BJ (cell line): ENCODE results near the gene LRRC19. TPM values are rescaled to one million over a fixed set of nuclear protein-coding genes. Genes with fewer than 3 reads are reported as not detected.

Experiments
- CTCF ChIA-PET: fragments of 350-600 bp; formaldehyde crosslinking; extraction: SDS; loops from one replicate; lab custom pipeline; 2021; ENCODE audit warnings: antibody characterized with exemption, inconsistent platforms; lab: Yijun Ruan, JAX
- POLR2A ChIA-PET: fragments of 300-600 bp; sonication (Branson Sonifier 250); formaldehyde crosslinking; extraction: SDS; loops from one replicate; lab custom pipeline; 2021; ENCODE audit warnings: antibody characterized with exemption; lab: Charles Lee
- DNase-seq: peaks from one replicate; pipeline ENCODE4 v3.0.0-alpha.2; 2011; ENCODE audit warnings: low read depth
- H3K27me3 ChIP-seq: 2 replicates; pipeline ENCODE4 v1.6.0; 2011; ENCODE audit warnings: low read length; ENCODE audit not compliant: control insufficient read depth, insufficient read depth
- H3K36me3 ChIP-seq: 2 replicates; pipeline ENCODE4 v1.5.1; 2011; ENCODE audit warnings: low read length; ENCODE audit not compliant: control insufficient read depth, insufficient read depth
- H3K4me3 ChIP-seq: 2 replicates; pipeline ENCODE4 v1.5.1; 2011; ENCODE audit warnings: low read depth, mild to moderate bottlenecking, control low read depth, low read length
- polyA plus RNA-seq: library from polyadenylated mRNA; depleted of rRNA; stranded (reverse); fragments of >200 nt; gene quantifications from 2 replicates; pipeline ENCODE4 v1.2.3, GENCODE V29; 2011
- TF ChIP-seq, protein P1 (sequence below): IDR thresholded peaks from 2 replicates; pipeline ENCODE4 v1.5.1; 2011; ENCODE audit warnings: low read depth, mild to moderate bottlenecking, control low read depth, inconsistent platforms, low read length, moderate library complexity; ENCODE audit not compliant: insufficient read depth

Gene LRRC19
- polyA plus RNA-seq, 1 experiment, result not detected

DNA sequence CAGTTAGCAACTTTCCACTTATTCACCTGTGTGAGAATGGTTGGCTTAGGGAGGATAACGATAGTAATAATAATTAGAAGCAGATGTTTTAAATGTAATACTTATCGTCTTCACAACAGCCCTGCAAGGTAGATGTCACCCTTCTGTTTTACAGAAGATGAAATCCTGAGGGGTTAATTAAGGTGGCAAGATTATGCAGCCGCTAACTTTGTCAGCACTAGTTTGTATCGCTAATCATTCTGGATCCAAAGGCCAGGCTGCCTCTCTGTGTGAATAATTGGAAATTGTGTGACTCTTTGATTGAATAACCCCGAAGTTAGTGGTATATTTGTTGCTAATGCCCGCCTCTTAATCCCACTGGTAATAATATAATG lies 48.6 kb downstream of the LRRC19 start:
- CTCF ChIA-PET, result interaction anchor here (1.1 kb wide), 1 partner anchor 9 kb away, joined by 3 read pairs; no protein-coding TSS in a partner anchor
- Histone ChIP-seq H3K27me3 (no peaks in the 10 kb centered on the region), H3K4me3 (peak overlapping the region; percentile 66), H3K36me3 (no peaks in the 10 kb centered on the region)
- POLR2A ChIA-PET, result no interaction called here
- TF ChIP-seq, protein P1, sequence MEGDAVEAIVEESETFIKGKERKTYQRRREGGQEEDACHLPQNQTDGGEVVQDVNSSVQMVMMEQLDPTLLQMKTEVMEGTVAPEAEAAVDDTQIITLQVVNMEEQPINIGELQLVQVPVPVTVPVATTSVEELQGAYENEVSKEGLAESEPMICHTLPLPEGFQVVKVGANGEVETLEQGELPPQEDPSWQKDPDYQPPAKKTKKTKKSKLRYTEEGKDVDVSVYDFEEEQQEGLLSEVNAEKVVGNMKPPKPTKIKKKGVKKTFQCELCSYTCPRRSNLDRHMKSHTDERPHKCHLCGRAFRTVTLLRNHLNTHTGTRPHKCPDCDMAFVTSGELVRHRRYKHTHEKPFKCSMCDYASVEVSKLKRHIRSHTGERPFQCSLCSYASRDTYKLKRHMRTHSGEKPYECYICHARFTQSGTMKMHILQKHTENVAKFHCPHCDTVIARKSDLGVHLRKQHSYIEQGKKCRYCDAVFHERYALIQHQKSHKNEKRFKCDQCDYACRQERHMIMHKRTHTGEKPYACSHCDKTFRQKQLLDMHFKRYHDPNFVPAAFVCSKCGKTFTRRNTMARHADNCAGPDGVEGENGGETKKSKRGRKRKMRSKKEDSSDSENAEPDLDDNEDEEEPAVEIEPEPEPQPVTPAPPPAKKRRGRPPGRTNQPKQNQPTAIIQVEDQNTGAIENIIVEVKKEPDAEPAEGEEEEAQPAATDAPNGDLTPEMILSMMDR, result no peak
- DNase-seq, result no peak

- DNase-seq, result peak; percentile 88
- TF ChIP-seq, protein P1, result no peak
- Histone ChIP-seq H3K4me3 (peak within 1 kb of the TSS; percentile 66), H3K36me3 (no peaks in the 10 kb centered on the region), H3K27me3 (no peaks in the 10 kb centered on the region)
- ChIA-PET CTCF (interaction anchor here (1.0 to 1.4 kb wide), 3 partner anchors 8 to 12 kb away, joined by 3 to 5 read pairs (median 3); no protein-coding TSS in a partner anchor), POLR2A (interaction anchor here (0.6 to 1.4 kb wide), 3 partner anchors 9 to 59 kb away, joined by 4 to 8 read pairs (median 7); partner anchors contain the start of gene PLAA)
Observed at GRCh38 chr9:26955921-26956859, 49.3 kb downstream of the LRRC19 start, which contains the start of gene IFT74. Gene IFT74, plus strand, starts transcription at chr9:26956412. Its CDS starts 5,556 bp downstream, at chr9:26961968.

DNA sequence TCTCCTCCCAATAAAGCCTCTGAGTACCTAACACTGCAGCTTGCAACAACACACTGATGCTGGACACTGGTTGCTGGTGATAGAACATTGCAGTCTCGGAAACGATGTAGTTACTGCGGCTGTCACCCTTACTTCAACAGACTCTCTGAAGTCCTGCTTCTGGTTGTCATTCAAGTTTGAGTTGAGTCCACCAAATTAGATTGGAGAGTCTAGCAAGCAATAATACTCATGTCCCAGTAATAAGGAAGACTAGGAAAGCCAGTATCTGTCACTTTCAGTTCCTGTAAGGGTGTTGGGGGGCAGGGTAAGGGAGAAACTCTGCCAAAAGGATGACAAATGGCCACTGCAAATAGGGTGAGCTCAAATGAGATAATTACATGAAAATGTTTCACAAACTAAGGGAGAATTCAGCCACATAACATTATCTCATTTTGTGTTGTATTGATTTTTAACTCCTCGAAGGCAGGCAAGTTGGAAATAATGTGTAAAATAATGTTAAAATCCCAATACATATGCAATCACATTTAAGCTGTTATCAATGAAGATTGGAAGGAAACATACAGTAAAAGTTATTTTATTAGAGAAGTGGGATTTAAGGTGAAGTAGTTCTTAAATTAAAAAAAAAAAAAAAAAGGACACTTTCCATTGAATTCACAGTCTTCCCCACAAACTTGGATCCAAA lies 50.1 kb downstream of the LRRC19 start:
- DNase-seq, result no peak
- no peaks in the 10 kb centered on the region for H3K36me3 ChIP-seq
- TF ChIP-seq, protein P1, result no peak
- H3K4me3 ChIP-seq, result peak overlapping the region; percentile 66
- CTCF ChIA-PET, result interaction anchor here (1.0 to 1.4 kb wide), 4 partner anchors 7 to 67 kb away, joined by 3 to 5 read pairs (median 4); no protein-coding TSS in a partner anchor
- POLR2A ChIA-PET, result interaction anchor here (0.6 to 1.4 kb wide), 3 partner anchors 8 to 58 kb away, joined by 4 to 8 read pairs (median 7); partner anchors contain the start of gene PLAA
- H3K27me3 ChIP-seq, result no peaks in the 10 kb centered on the region

DNA sequence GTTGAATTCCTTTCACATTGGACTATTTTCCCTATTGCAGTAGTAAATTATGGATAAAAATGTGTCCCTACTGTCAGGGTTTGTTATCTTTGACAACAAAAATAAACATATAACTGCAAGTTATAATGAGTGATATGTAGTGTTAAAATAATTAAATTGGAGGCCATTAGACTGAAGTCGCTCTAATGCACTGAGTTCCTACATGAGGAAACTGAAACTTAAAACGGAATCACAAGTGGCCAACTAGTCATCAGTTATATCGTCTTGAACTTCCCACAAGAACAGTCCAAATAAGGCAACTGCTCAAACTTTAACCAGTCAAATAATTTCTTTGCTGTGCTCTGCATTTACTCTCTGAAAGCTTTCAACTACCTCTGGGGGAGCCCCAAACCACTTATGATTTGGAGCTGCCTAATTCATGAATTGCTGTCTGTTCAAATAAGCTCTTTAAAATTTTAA lies 51.4 kb downstream of the LRRC19 start:
- POLR2A ChIA-PET, result no interaction called here
- Histone ChIP-seq H3K36me3 (no peaks in the 10 kb centered on the region), H3K4me3 (no peak overlapping the region), H3K27me3 (no peaks in the 10 kb centered on the region)
- CTCF ChIA-PET, result interaction anchor here (1.1 kb wide), 1 partner anchor 66 kb away, joined by 3 read pairs; no protein-coding TSS in a partner anchor
- DNase-seq, result no peak
- TF ChIP-seq, protein P1, result no peak
